ENCODE data around the gene ARSA. TPM values are rescaled to one million over a fixed set of nuclear protein-coding genes. Genes with fewer than 3 reads are reported as not detected.

Gene ARSA
- total and polyA plus RNA-seq, 2 of the 13 experiments (the other 11 are each of a cell fraction or from before 2014, with no cell fraction given) = 9.0 to 11.5 TPM

DNA sequence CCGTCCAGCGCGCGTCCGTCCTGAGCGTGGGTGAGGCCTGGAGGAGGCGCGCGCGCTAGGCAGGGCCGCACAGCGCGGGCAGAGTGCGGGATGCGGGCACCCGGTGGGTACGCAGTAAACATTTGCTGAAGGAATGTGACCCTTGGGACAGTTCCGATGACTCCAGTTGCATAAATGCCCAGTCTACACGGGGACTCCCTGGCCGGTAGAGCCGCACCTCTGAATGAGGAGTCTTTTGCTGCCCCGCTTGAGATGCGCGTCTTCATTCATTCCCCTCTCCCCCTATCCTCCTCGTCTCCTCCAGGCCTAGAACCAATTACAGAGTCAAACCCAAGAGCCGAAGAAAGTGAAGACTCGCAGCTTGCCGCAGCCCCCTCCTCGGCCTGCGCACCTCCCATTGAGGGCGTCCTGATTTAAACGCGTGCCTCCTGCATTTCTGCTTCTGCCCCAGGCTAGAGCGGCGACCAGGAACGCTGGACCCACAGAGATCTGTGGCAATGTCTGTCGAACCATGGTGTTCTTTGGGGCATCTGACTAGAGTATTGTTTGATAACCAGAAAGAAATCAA, 44.6 kb downstream of the ARSA start (continued):
- TF ChIP-seq, protein P1, sequence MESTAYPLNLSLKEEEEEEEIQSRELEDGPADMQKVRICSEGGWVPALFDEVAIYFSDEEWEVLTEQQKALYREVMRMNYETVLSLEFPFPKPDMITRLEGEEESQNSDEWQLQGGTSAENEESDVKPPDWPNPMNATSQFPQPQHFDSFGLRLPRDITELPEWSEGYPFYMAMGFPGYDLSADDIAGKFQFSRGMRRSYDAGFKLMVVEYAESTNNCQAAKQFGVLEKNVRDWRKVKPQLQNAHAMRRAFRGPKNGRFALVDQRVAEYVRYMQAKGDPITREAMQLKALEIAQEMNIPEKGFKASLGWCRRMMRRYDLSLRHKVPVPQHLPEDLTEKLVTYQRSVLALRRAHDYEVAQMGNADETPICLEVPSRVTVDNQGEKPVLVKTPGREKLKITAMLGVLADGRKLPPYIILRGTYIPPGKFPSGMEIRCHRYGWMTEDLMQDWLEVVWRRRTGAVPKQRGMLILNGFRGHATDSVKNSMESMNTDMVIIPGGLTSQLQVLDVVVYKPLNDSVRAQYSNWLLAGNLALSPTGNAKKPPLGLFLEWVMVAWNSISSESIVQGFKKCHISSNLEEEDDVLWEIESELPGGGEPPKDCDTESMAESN (CRISPR knock-in tag; conservative IDR thresholded peaks at IDR 0.05) = no peak
- 0 out of 2 replicates have a peak, but pooled peaks have one; percentile 23 for TF ChIP-seq ZNF782 (CRISPR knock-in tag; IDR thresholded peaks at IDR 0.05; ENCODE audit: borderline replicate concordance)
- 0 out of 2 replicates have a peak, but pooled peaks have one; percentile 37 for TF ChIP-seq ZNF160 (CRISPR knock-in tag; IDR thresholded peaks at IDR 0.05)

DNA sequence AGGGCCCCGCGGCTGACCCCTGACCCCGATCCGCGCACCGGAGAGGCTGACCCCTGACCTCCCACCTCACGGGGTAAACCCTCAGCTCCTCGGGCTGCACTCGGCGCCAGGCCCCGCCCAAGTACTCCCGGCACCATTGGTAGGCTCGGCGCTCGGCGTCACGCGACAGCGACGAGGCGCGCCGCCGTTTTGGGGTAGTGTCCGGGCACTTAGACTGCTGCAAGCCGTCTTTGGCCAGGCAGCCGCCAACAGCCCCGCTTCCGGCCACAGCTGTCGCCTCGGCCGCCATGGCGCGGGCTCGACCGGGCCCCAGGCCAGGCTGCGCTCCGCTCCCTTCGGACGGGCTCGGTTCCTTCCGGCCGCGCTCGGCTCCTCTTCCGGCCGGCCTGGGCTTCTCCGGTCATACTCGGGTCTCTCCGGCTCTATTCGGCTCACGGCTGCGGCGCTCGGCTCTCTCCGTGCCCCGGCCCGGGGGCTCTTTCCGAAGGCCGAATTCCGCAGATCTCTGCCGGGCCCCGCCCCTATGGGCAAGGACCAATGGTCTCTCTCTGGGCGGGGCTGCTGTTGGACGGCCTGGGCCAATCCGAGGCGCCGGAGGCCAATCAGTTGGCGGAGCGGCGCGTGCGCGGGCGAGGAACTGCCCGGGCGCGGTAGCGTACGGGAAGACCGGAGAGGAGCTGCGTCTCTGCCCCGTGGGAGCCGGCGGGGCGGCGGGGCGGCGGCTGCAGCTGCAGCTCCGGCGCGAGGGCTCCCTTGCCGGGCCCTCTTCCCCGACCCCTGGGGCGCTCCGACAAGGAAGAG, 45.3 kb downstream of the ARSA start, which contains the start of gene CHKB:
CHKB (minus strand) TSS at position 357 of the 801 bp plus-strand sequence; CDS start at position 289, 68 bp downstream.
- peak; percentile 95 for DNase-seq (ENCODE audit: low spot score)
- BruUV-seq (replicated peaks) = no TSS peak
- Histone ChIP-seq H4K20me1 (ENCODE audit: insufficient read depth, low read length) (no peaks in the 10 kb centered on the region), H3K27me3 (ENCODE audit: control insufficient read depth in 1 of 2, insufficient read depth in 2 of 2, low read length in 2 of 2) (no peaks in the 10 kb centered on the region), H3K9me3 (ENCODE audit: low read length) (no peaks in the 10 kb centered on the region), H3K9ac (ENCODE audit: insufficient read depth, low read depth, low read length) (peak within 1 kb of the TSS; percentile 94), H3K36me3 (replicated peaks in 1 of 2; ENCODE audit: control insufficient read depth in 1 of 2, insufficient read depth in 2 of 2, low read length in 2 of 2) (peaks cover 0 to 3% of the 10 kb centered on the region in 2 experiments; a peak in 2 of 5 replicates), H3K4me1 (ENCODE audit: insufficient read depth, low read length) (peaks cover 32% of the 10 kb centered on the region), H3K79me2 (ENCODE audit: insufficient read depth, low read length) (no peaks in the 10 kb centered on the region), H3K27ac (ENCODE audit: extremely low read length, insufficient read depth, low read length) (peak within 1 kb of the TSS; percentile 98), H2AFZ (ENCODE audit: low read length) (no peak within 1 kb of the TSS), H3K4me2 (ENCODE audit: low read depth, low read length) (peak within 1 kb of the TSS; percentile 95), H3K4me3 (replicated peaks in 1 of 3; ENCODE audit: insufficient read depth in 1 of 3, low read depth in 2 of 3, low read length in 3 of 3) (peak within 1 kb of the TSS; percentile 70 to 91 (median 87))
- ATAC-seq = peak; percentile 96
- ChIA-PET POLR2A (interaction anchor here (0.7 to 2.7 kb wide), 19 partner anchors 10 to 289 kb away, joined by 3 to 30 read pairs (median 5); partner anchors contain the start of genes KLHDC7B, LMF2, MIOX and NCAPH2), CTCF (ENCODE audit: low intra/inter-chr PET ratio, low total read pairs) (interaction anchor here (0.7 kb wide), 1 partner anchor 40 kb away, joined by 3 read pairs; no protein-coding TSS in a partner anchor)
- intact Hi-C loops (cut with micrococcal nuclease; ENCODE audit: unreplicated experiment) (loop anchor here (1.0 kb wide), 1 partner anchor 40 kb away; no protein-coding TSS in a partner anchor), in situ Hi-C loops (cut with HindIII; ENCODE audit: extremely low pct_ligation_motif_present, low pct_unique_long_range_greater_than_20kb) (loop anchor here (5.0 kb wide), 1 partner anchor 115 kb away; no protein-coding TSS in a partner anchor)
- FAIRE-seq = peak; percentile 50
- 7% methylated on average over 11 of the region's 96 CpGs for WGBS (ENCODE audit: low lambda C conversion rate)
- no peak for TF ChIP-seq HDAC6 (IDR thresholded peaks at IDR 0.05; ENCODE audit: low read depth, low read length)
- TF ChIP-seq, protein P2, sequence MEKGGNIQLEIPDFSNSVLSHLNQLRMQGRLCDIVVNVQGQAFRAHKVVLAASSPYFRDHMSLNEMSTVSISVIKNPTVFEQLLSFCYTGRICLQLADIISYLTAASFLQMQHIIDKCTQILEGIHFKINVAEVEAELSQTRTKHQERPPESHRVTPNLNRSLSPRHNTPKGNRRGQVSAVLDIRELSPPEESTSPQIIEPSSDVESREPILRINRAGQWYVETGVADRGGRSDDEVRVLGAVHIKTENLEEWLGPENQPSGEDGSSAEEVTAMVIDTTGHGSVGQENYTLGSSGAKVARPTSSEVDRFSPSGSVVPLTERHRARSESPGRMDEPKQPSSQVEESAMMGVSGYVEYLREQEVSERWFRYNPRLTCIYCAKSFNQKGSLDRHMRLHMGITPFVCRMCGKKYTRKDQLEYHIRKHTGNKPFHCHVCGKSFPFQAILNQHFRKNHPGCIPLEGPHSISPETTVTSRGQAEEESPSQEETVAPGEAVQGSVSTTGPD (CRISPR knock-in tag; IDR thresholded peaks at IDR 0.05) = no peak
- no peak; the same call in 1 of the 2 replicates for TF ChIP-seq DR1 (CRISPR knock-in tag; IDR thresholded peaks at IDR 0.05)
- no peak for TF ChIP-seq ZNF101 (CRISPR knock-in tag; IDR thresholded peaks at IDR 0.05; ENCODE audit: borderline replicate concordance, low read depth)

Data from HepG2 (cell line).